GM18517 (cell line): ENCODE data around the gene LRRC71.

Experiments used
- ATAC-seq: cut with Tn5 transposase; IDR thresholded peaks from one replicate; pipeline ENCODE4 v1.9.1; 2021; ENCODE audit warnings: mild to moderate bottlenecking, moderate library complexity; ENCODE audit not compliant: unreplicated experiment

LRRC71 gene

GRCh38 chr1:156905176-156905575, 15.3 kb upstream of the LRRC71 start:
- no peak for ATAC-seq

GRCh38 chr1:156905651-156906050, 14.8 kb upstream of the LRRC71 start:
- no peak for ATAC-seq

- no peak for ATAC-seq
These were observed 14.1 kb upstream of the LRRC71 start for GRCh38 chr1:156906206-156906906.

- no peak for ATAC-seq
These were observed 11.9 kb upstream of the LRRC71 start for GRCh38 chr1:156908541-156908940.

GRCh38 chr1:156908955-156909354, 11.5 kb upstream of the LRRC71 start:
- ATAC-seq, result no peak

GRCh38 chr1:156909671-156910070, 10.8 kb upstream of the LRRC71 start:
- no peak for ATAC-seq

- ATAC-seq, result no peak
These were observed 10.1 kb upstream of the LRRC71 start for GRCh38 chr1:156910309-156910782.

GRCh38 chr1:156911577-156912298, 8.7 kb upstream of the LRRC71 start:
- no peak for ATAC-seq

- ATAC-seq, result no peak
These were observed 8.1 kb upstream of the LRRC71 start for GRCh38 chr1:156912310-156912709.

GRCh38 chr1:156912861-156913808, 7.3 kb upstream of the LRRC71 start:
- ATAC-seq, result no peak

GRCh38 chr1:156913809-156914387, 6.5 kb upstream of the LRRC71 start:
- ATAC-seq, result no peak

GRCh38 chr1:156914440-156914856, 6.0 kb upstream of the LRRC71 start:
- ATAC-seq, result no peak

- ATAC-seq, result no peak
These were observed 659 bp downstream of the LRRC71 start for GRCh38 chr1:156921053-156921529.

- no peak for ATAC-seq
These were observed 2.7 kb downstream of the LRRC71 start for GRCh38 chr1:156922986-156923669.

- ATAC-seq, result no peak
These were observed 3.4 kb downstream of the LRRC71 start for GRCh38 chr1:156923670-156924477.

GRCh38 chr1:156924478-156925153, 4.2 kb downstream of the LRRC71 start:
- ATAC-seq, result no peak

- ATAC-seq, result no peak
These were observed 5.0 kb downstream of the LRRC71 start for GRCh38 chr1:156925154-156926010.

- ATAC-seq, result no peak
These were observed 5.7 kb downstream of the LRRC71 start for GRCh38 chr1:156926175-156926574.
